Thoracic aorta (tissue), 2 donors: ENCODE data around the gene PDLIM5. TPM values are rescaled to one million over a fixed set of nuclear protein-coding genes. Genes with fewer than 3 reads are reported as not detected.
A peak's percentile ranks its signal among the peaks of the same experiment; 100 is the strongest.
"Not testable (repeated sequence)": the region's sequence is repeated elsewhere in the genome, so short reads cannot be mapped to it uniquely, and the experiment has no call there.

Source experiments
- ATAC-seq: fragments of 150-250 bp; one replicate; pipeline ENCODE4 v1.8.0; 2017; ENCODE audit warnings: low read depth; ENCODE audit not compliant: insufficient number of reproducible peaks, low FRiP score
- DNase-seq: peaks from one replicate; pipeline ENCODE4 v3.0.0-alpha.2; 2020; ENCODE audit warnings: low spot score
- H3K27ac ChIP-seq, 2 donors: fragments of 200-600 bp; sonication (generic); 1 replicate in 1 of 2; 2 replicates in 1 of 2; pipeline ENCODE4 v1.5.1; 2016; ENCODE audit warnings: mild to moderate bottlenecking in 2 of 2, moderate library complexity in 2 of 2
- H3K27me3 ChIP-seq: fragments of 200-600 bp; sonication (generic); replicated peaks from 2 replicates; pipeline ENCODE4 v1.6.0; 2016; ENCODE audit warnings: mild to moderate bottlenecking; ENCODE audit not compliant: insufficient read depth
- H3K36me3 ChIP-seq: fragments of 200-600 bp; sonication (generic); one replicate; pipeline ENCODE4 v1.5.1; 2016
- H3K4me1 ChIP-seq, 2 donors: fragments of 200-600 bp; sonication (generic); 1 replicate in 1 of 2; 2 replicates in 1 of 2; pipeline versions ENCODE4 v1.5.1 to v1.6.0; 2016; ENCODE audit warnings: low read depth in 2 of 2, mild to moderate bottlenecking in 1 of 2; ENCODE audit not compliant: control insufficient read depth in 1 of 2
- H3K4me3 ChIP-seq: fragments of 200-600 bp; sonication (generic); 2 replicates; pipeline ENCODE4 v1.5.1; 2016; ENCODE audit warnings: mild to moderate bottlenecking
- H3K9me3 ChIP-seq: fragments of 200-600 bp; sonication (generic); 2 replicates; pipeline ENCODE4 v1.5.1; 2016
- CTCF ChIP-seq: fragments of 200-600 bp; sonication (generic); IDR thresholded peaks from one replicate; pipeline ENCODE4 v1.5.1; 2019; ENCODE audit warnings: antibody characterized with exemption
- total RNA-seq, 2 donors: library from RNA; depleted of rRNA; stranded (reverse); fragments of >200 nt; gene quantifications; one replicate each; pipeline versions ENCODE4 v1.1.0 to v1.2.3, GENCODE V29; 2016

Gene PDLIM5
- total RNA-seq, 2 donors from 2014 or later, result 275 to 328 TPM

GRCh38 chr4:94548571-94548970 lies 96.8 kb downstream of the PDLIM5 start:
- Histone ChIP-seq H3K4me3 (peak overlapping the region; percentile 1), H3K36me3 (no peaks in the 10 kb centered on the region), H3K27me3 (no peaks in the 10 kb centered on the region), H3K27ac (peak overlapping the region; percentile 54 to 70), H3K9me3 (no peaks in the 10 kb centered on the region), H3K4me1 (peaks cover 22 to 65% of the 10 kb centered on the region in 2 donors)
- DNase-seq (no peak), ATAC-seq (no peak)
- no peak for TF ChIP-seq CTCF

- H3K36me3 ChIP-seq, result no peaks in the 10 kb centered on the region
- peak overlapping the region in 1 of 2 donors; percentile 31 for H3K27ac ChIP-seq
- no peak for TF ChIP-seq CTCF
- H3K4me1 ChIP-seq, result peaks cover 20 to 49% of the 10 kb centered on the region in 2 donors
- no peaks in the 10 kb centered on the region for H3K9me3 ChIP-seq
- no peaks in the 10 kb centered on the region for H3K27me3 ChIP-seq
- ATAC-seq (no peak), DNase-seq (no peak)
- H3K4me3 ChIP-seq, result no peak overlapping the region
Measured at GRCh38 chr4:94550352-94550751, 98.6 kb downstream of the PDLIM5 start.

- Histone ChIP-seq H3K4me1 (peaks cover 16 to 44% of the 10 kb centered on the region in 2 donors), H3K4me3 (no peak overlapping the region), H3K9me3 (no peaks in the 10 kb centered on the region), H3K36me3 (no peaks in the 10 kb centered on the region), H3K27me3 (no peaks in the 10 kb centered on the region), H3K27ac (peak overlapping the region in 1 of 2 donors; percentile 31)
- no peak for TF ChIP-seq CTCF
- ATAC-seq (no peak), DNase-seq (no peak)
Measured at GRCh38 chr4:94550851-94551250, 99.1 kb downstream of the PDLIM5 start.

- TF ChIP-seq CTCF, result no peak
- H3K36me3 ChIP-seq, result no peaks in the 10 kb centered on the region
Measured at GRCh38 chr4:94551643-94552564, 100.2 kb downstream of the PDLIM5 start.

GRCh38 chr4:94556047-94556446 lies 104.3 kb downstream of the PDLIM5 start:
- not testable (repeated sequence) for DNase-seq, H3K4me3 ChIP-seq, H3K27me3 ChIP-seq, ATAC-seq, H3K9me3 ChIP-seq, H3K27ac ChIP-seq, H3K36me3 ChIP-seq
- peaks cover 20 to 33% of the 10 kb centered on the region in 2 donors for H3K4me1 ChIP-seq

More at GRCh38 chr4:94551643-94552564, 100.2 kb downstream of the PDLIM5 start:
- no peak overlapping the region for H3K4me3 ChIP-seq
- no peak for ATAC-seq
- no peak for DNase-seq
- H3K9me3 ChIP-seq, result no peaks in the 10 kb centered on the region
- H3K27ac ChIP-seq, result no peak overlapping the region
- no peaks in the 10 kb centered on the region for H3K27me3 ChIP-seq
- peaks cover 12 to 39% of the 10 kb centered on the region in 2 donors for H3K4me1 ChIP-seq

- not testable (repeated sequence) for H3K27me3 ChIP-seq, H3K36me3 ChIP-seq, DNase-seq, ATAC-seq, H3K9me3 ChIP-seq, H3K4me3 ChIP-seq, H3K27ac ChIP-seq
- H3K4me1 ChIP-seq, result peaks cover 35 to 42% of the 10 kb centered on the region in 2 donors
Measured at GRCh38 chr4:94557632-94558031, 105.9 kb downstream of the PDLIM5 start.
